ENCODE measurements around the gene ITGA7.

DNA sequence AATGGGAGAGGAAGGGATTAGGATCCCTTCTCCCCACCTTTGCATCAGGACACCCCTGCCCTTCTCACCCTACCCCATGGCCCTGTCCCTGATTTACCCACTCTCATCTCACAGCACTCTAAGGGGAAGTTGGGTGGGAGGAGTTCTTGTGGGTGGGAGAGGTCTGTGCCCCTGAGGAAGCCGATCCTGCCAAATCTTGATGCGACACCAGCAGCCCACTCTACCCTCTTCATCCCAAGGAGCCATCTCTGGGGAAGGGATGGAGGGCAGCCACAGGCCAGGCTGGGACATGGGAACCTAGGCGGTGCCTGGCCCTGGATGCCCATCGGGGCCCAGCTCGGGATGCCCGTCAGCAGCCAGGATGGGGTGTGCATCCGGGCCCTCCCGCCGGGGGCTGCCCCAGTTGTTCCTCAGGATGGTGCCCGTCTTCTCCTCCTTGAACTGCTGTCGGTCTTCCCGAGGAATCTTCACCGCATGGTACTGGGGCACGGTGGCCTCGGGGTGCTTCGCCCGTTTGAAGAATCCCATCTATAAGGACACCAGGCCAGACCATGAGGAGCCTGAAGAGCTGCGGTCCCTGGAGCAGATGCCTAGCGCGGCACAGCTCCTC, 22.8 kb downstream of the ITGA7 start:
- TF ChIP-seq, protein P1, sequence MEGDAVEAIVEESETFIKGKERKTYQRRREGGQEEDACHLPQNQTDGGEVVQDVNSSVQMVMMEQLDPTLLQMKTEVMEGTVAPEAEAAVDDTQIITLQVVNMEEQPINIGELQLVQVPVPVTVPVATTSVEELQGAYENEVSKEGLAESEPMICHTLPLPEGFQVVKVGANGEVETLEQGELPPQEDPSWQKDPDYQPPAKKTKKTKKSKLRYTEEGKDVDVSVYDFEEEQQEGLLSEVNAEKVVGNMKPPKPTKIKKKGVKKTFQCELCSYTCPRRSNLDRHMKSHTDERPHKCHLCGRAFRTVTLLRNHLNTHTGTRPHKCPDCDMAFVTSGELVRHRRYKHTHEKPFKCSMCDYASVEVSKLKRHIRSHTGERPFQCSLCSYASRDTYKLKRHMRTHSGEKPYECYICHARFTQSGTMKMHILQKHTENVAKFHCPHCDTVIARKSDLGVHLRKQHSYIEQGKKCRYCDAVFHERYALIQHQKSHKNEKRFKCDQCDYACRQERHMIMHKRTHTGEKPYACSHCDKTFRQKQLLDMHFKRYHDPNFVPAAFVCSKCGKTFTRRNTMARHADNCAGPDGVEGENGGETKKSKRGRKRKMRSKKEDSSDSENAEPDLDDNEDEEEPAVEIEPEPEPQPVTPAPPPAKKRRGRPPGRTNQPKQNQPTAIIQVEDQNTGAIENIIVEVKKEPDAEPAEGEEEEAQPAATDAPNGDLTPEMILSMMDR (IDR thresholded peaks at IDR 0.05; ENCODE audit: insufficient read depth, low read depth, low read length), result no peak
- TF ChIP-seq EZH2 (IDR thresholded peaks at IDR 0.05; ENCODE audit: insufficient read depth, low read length), result no peak

All from astrocyte (in vitro differentiated cells and primary cell).